ENCODE measurements around the gene EFNA5. TPM values are rescaled to one million over a fixed set of nuclear protein-coding genes. Genes with fewer than 3 reads are reported as not detected.

The EFNA5 gene
- total RNA-seq, 1 experiment from 2014 or later = 0.22 TPM

GRCh38 chr5:107500840-107501239 is 169.9 kb downstream of the EFNA5 start:
- intact Hi-C loops (cut with micrococcal nuclease) = no loop called here
- RAD21 ChIA-PET (ENCODE audit: low non-redundant PET in 1 of 2, low total read pairs in 2 of 2, uncharacterized antibody in 2 of 2, unreplicated experiment in 2 of 2) = no interaction called here
- ATAC-seq (no peak), DNase-seq (ENCODE audit: low read depth, low spot score) (no peak)
- no peak overlapping the region for H3K4me2 ChIP-seq (ENCODE audit: low read length)
- no peaks in the 10 kb centered on the region for H3K36me3 ChIP-seq (ENCODE audit: control insufficient read depth in 1 of 2, insufficient read depth in 2 of 2, low read length in 2 of 2)
- H3K4me1 ChIP-seq (ENCODE audit: control insufficient read depth in 1 of 2, insufficient read depth in 2 of 2, low read length in 2 of 2) = no peaks in the 10 kb centered on the region
- H3K4me3 ChIP-seq (replicated peaks in 1 of 2; ENCODE audit: low read depth in 1 of 2, low read length in 2 of 2) = no peak overlapping the region
- H3K9me3 ChIP-seq (ENCODE audit: control insufficient read depth in 1 of 2, insufficient read depth in 1 of 2, low read depth in 1 of 2, low read length in 2 of 2) = no peaks in the 10 kb centered on the region
- H3K79me2 ChIP-seq (ENCODE audit: insufficient read depth, low read length) = no peaks in the 10 kb centered on the region
- no peaks in the 10 kb centered on the region for H3K9me2 ChIP-seq (ENCODE audit: insufficient read depth)
- TF ChIP-seq SIN3A (IDR thresholded peaks at IDR 0.05; ENCODE audit: low read depth) (no peak), EZH2phosphoT487 (IDR thresholded peaks at IDR 0.05; ENCODE audit: borderline replicate concordance) (no peak), SRF (IDR thresholded peaks at IDR 0.05; ENCODE audit: low read depth) (no peak), ATF3 (IDR thresholded peaks at IDR 0.05) (no peak), SP1 (IDR thresholded peaks at IDR 0.05; ENCODE audit: low read depth) (no peak), ZFX (IDR thresholded peaks at IDR 0.05) (no peak), REST (IDR thresholded peaks at IDR 0.05; ENCODE audit: low read depth) (no peak), JUND (IDR thresholded peaks at IDR 0.05) (no peak), YY1 (IDR thresholded peaks at IDR 0.05; ENCODE audit: extremely low read depth, insufficient replicate concordance, low read depth, low read length) (no peak), CTCF (IDR thresholded peaks at IDR 0.05 in 2 of 3, conservative IDR thresholded peaks at IDR 0.05 in 1 of 3; ENCODE audit: borderline replicate concordance in 1 of 3, insufficient read depth in 1 of 3, low read depth in 2 of 3, low read length in 2 of 3) (no peak), POLR2A (IDR thresholded peaks at IDR 0.05; ENCODE audit: borderline replicate concordance, extremely low read depth, insufficient read depth, insufficient read length) (no peak), TCF7L2 (IDR thresholded peaks at IDR 0.05; ENCODE audit: borderline replicate concordance, extremely low read depth, insufficient read depth, insufficient read length) (no peak)
- no peaks in the 10 kb centered on the region for H3K27me3 ChIP-seq (ENCODE audit: insufficient read depth, low read length)
- no peak overlapping the region for H3K27ac ChIP-seq (ENCODE audit: low read depth, low read length)
- no peak overlapping the region for H2AFZ ChIP-seq (ENCODE audit: low read depth, low read length, poor library complexity, severe bottlenecking)
- H4K20me1 ChIP-seq (ENCODE audit: insufficient read depth) = no peaks in the 10 kb centered on the region
- no TSS peak for BruUV-seq (replicated peaks)
- POLR2A ChIA-PET = no interaction called here
- no peak overlapping the region for H3K9ac ChIP-seq (ENCODE audit: low read length)
- CTCF ChIA-PET = no interaction called here
